ENCODE data around the gene MIDN. TPM values are rescaled to one million over a fixed set of nuclear protein-coding genes. Genes with fewer than 3 reads are reported as not detected.

The MIDN gene
- total and polyA plus RNA-seq, 12 donors, result 8.6 to 189 (median 59.9) TPM

DNA sequence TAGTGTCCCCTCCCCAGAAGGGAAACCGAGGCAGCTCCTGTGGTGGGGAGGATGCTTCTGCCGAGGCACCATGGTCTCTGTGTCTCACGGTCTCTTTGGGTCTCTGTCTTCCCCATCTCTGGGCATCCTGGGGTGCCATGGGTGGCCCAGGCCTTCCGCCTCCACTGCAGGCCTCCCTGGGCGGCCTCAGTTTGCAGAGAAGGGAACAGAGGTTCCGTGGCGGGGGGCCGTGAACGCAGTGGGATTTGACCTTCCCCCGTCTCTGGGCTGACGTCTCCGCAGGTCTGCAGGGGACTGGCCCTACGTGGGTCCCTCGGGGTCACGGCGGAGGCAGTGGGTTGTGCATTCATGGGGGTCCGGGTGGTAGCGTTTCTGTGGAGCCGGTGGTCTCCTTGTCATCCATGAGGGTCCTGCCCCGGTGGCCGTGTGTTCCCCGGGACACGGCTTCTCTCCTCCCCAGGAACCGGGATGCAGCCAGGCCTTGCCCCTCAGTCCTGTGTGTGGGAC, 41.9 kb downstream of the MIDN start:
- Histone ChIP-seq H3K27me3 (peaks cover 62% of the 10 kb centered on the region), H3K4me1 (replicated peaks in 1 of 2) (no peaks in the 10 kb centered on the region), H3K9me3 (replicated peaks in 1 of 3) (no peaks in the 10 kb centered on the region), H3K4me3 (no peak overlapping the region), H3K36me3 (replicated peaks in 1 of 2) (no peaks in the 10 kb centered on the region), H3K27ac (no peak overlapping the region)
- no peak for TF ChIP-seq POLR2A (IDR thresholded peaks at IDR 0.05)
- TF ChIP-seq, protein P1, sequence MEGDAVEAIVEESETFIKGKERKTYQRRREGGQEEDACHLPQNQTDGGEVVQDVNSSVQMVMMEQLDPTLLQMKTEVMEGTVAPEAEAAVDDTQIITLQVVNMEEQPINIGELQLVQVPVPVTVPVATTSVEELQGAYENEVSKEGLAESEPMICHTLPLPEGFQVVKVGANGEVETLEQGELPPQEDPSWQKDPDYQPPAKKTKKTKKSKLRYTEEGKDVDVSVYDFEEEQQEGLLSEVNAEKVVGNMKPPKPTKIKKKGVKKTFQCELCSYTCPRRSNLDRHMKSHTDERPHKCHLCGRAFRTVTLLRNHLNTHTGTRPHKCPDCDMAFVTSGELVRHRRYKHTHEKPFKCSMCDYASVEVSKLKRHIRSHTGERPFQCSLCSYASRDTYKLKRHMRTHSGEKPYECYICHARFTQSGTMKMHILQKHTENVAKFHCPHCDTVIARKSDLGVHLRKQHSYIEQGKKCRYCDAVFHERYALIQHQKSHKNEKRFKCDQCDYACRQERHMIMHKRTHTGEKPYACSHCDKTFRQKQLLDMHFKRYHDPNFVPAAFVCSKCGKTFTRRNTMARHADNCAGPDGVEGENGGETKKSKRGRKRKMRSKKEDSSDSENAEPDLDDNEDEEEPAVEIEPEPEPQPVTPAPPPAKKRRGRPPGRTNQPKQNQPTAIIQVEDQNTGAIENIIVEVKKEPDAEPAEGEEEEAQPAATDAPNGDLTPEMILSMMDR (IDR thresholded peaks at IDR 0.05), result no peak
- intact Hi-C loops (cut with DNase I), result no loop called here
- no peak for DNase-seq
- 63 to 90% (median 84%) methylated on average over 2 to 24 of the region's 24 CpGs for WGBS, 4 donors

DNA sequence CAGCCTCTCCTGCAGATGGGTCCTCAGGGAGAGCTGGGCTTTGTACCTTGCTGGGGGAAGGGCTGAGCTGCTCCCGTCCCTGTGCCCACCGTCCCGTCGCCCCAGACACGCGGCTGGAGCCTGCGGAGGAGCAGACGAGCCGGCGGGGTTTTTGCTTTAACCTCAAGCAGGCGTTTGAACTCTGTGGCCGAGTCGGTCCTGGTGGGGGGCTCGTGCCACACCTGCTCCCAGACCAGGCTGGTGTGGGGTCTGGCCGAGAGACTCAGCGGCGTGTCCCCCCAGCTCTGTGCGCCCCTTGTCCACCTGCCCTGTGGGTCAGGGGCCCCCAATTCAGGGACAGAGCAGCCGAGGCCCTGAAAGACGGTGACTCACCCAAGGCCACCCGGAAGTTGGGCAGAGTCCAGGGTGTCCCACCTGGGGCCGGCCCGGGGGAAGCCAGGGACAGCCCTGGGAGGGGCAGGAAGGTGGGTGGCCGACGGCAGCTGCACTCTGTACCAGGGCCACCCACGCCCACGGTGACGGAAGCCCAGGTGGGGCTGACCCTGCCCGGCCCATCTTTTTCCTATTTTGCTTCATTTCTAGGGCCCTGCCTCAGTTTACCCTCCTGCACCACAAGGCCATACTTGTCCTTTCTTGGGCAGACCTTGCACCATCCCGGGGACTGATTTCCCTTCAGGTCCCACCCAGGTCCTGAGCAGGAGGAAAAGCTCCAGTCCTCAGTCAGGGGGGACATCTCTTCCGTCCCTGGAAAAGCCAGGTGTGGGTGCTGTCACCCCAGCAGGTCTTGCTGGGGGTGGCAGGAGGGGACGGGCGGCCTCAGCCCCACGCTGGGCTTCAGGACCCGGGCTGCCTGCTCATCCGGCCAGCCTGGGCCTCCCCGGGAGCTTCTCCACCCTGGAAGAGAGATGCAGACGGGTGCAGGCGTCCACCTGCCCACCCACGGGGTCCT, 42.6 kb downstream of the MIDN start:
- Histone ChIP-seq H3K9me3 (replicated peaks in 1 of 3) (no peaks in the 10 kb centered on the region), H3K4me3 (no peak overlapping the region), H3K27ac (no peak overlapping the region), H3K4me1 (replicated peaks in 1 of 2) (peaks cover 0 to 3% of the 10 kb centered on the region in 2 donors), H3K27me3 (peaks cover 59% of the 10 kb centered on the region), H3K36me3 (replicated peaks in 1 of 2) (no peaks in the 10 kb centered on the region)
- intact Hi-C loops (cut with DNase I), result no loop called here
- 61 to 76% (median 65%) methylated on average over 20 to 40 of the region's 40 CpGs for WGBS, 4 donors
- no peak for DNase-seq
- TF ChIP-seq, protein P1 (IDR thresholded peaks at IDR 0.05), result no peak
- TF ChIP-seq POLR2A (IDR thresholded peaks at IDR 0.05), result no peak

DNA sequence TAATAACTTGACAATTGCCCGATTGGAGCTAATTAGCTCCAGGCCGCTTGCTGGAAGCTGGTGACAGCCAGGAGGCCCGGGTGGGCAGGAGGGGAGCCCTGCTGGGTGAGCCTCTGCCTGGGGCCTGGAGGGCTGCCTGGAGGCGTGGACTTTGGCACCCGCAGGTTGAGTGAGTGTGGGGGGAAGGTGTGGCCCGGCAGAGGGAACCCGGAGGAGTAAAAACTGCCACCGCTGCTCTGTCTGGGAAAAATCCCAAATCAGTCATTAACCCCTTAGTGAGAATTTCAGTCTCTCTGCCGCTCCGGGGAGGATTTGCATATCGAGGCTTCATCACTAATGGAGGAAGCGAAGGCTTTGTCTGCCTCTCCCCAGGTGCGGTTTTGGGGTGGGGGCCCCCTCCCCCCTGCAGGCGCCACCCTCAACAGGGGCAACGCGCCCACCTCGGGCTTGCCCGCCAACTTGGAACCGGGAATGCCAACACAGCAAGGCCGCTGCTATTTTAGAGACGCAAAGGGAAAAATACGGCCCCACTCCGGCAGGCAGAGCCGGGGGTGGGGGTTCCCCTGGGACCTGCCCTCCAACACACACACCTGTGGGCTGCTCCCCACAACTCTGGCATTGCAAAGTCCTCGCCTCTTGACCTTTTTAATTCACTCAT, 43.5 kb downstream of the MIDN start:
- TF ChIP-seq, protein P1 (IDR thresholded peaks at IDR 0.05), result no peak
- TF ChIP-seq POLR2A (IDR thresholded peaks at IDR 0.05), result no peak
- H3K27me3 ChIP-seq, result peaks cover 53% of the 10 kb centered on the region
- 38 to 66% (median 57%) methylated on average over 12 to 25 of the region's 25 CpGs for WGBS, 4 donors
- intact Hi-C loops (cut with DNase I), result no loop called here
- H3K36me3 ChIP-seq (replicated peaks in 1 of 2), result no peaks in the 10 kb centered on the region
- no peak for DNase-seq
- no peak overlapping the region for H3K27ac ChIP-seq
- H3K9me3 ChIP-seq (replicated peaks in 1 of 3), result no peaks in the 10 kb centered on the region
- H3K4me3 ChIP-seq, result no peak overlapping the region
- H3K4me1 ChIP-seq (replicated peaks in 1 of 2), result peaks cover 0 to 3% of the 10 kb centered on the region in 2 donors

DNA sequence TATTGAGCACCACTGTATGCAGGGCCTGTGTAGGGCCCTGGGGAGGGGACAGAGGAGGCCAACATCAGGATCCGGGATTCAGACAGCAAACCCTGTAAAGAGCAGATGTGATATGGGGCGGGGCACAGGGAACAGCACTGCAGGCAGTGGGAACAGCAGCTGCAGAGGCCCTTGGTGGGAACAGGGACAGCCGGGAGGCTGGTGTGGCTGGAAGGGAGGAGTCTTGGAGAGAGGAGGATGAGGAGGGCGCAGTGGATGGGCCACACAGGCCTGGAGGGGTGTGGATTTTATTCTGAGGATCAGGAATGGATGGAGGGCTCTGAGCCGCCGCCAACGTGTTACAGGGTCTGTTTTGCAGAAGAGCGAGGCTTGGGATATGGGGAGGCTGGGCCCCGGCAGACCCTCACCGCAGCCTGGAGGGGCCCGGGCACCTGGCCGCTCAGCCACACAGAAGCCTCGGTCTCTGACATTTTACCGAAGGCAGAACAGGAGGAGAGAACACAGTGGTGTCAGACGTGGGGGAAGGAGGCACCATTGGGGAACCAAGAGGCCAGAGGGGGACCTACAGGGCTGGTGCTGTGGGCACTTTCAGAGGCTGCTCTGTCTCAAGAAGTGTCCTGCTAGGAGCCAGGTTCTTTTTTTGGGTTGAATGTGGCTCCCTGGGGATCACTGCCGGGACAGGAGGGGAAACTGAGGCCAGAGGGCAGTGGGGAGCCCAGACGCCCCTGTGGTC, 44.2 kb downstream of the MIDN start:
- Histone ChIP-seq H3K27ac (no peak overlapping the region), H3K4me1 (replicated peaks in 1 of 2) (peaks cover 0 to 3% of the 10 kb centered on the region in 2 donors), H3K4me3 (no peak overlapping the region), H3K36me3 (replicated peaks in 1 of 2) (no peaks in the 10 kb centered on the region), H3K27me3 (peaks cover 46% of the 10 kb centered on the region), H3K9me3 (replicated peaks in 1 of 3) (no peaks in the 10 kb centered on the region)
- TF ChIP-seq, protein P1 (IDR thresholded peaks at IDR 0.05), result no peak
- TF ChIP-seq POLR2A (IDR thresholded peaks at IDR 0.05), result no peak
- DNase-seq, result no peak
- intact Hi-C loops (cut with DNase I), result no loop called here
- 74 to 89% (median 82%) methylated on average over 12 to 17 of the region's 17 CpGs for WGBS, 4 donors

Measured in adrenal gland (tissue), 12 donors.